CD4-positive, alpha-beta T cell treated with Interleukin-2 at 100 ng/mL for 4 hours (primary cell): ENCODE results near the gene ETV3L.

Experiments used
- DNase-seq: peaks from one replicate; pipeline ENCODE4 v3.0.0-alpha.2; 2020; ENCODE audit warnings: low spot score

Gene ETV3L

GRCh38 chr1:157132111-157132510 is 32.5 kb upstream of the ETV3L start:
- DNase-seq = no peak

- DNase-seq = no peak
Measured at GRCh38 chr1:157131281-157131680, 31.7 kb upstream of the ETV3L start.

DNA sequence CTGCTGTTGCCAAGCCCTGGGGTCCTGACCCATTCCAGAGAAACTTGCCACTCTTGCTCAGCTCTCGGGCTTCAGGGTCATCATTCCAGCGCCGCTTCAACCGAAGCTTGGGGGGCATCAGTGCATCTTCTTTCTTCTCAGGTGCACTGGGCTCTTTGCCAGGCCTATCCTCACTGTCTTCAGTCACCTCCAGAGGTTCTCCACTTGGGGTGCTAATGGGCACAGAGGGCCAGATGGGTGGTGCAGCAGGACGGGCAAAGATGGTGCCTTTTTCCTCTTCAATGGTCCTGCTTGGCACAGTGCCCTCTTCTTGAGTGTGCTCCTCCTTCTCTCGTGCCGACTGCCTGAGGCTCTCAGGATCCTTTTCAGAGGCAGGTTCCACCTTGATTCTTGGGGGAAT is 25.2 kb upstream of the ETV3L start:
- no peak for DNase-seq

DNA sequence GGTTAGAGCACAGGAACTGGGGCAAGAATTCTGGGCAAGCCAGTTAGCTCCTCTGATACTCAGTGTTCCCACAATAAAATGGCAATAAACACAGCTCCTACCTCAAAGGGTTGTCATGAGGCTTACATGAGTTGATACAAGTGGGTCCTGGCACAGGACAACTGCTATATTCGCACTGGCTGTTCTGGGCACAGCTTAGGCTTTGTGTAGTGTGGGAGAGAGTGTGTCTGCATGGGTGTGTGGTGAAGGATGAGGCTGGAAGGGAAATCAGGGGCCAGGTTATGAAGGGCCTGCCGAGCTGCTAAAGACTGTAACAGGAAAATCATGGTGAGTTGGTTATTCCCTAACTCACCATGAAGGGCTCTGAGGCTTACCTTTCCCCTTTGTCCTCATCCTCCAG is 19.8 kb upstream of the ETV3L start:
- DNase-seq = no peak

GRCh38 chr1:157119008-157119407 is 19.4 kb upstream of the ETV3L start:
- DNase-seq = no peak

- no peak for DNase-seq
Measured at GRCh38 chr1:157117527-157118057, 18.0 kb upstream of the ETV3L start.

- DNase-seq = no peak
Measured at GRCh38 chr1:157116737-157117103, 17.1 kb upstream of the ETV3L start.

GRCh38 chr1:157115851-157116736 is 16.5 kb upstream of the ETV3L start:
- no peak for DNase-seq

GRCh38 chr1:157115429-157115838 is 15.8 kb upstream of the ETV3L start:
- DNase-seq = no peak

DNA sequence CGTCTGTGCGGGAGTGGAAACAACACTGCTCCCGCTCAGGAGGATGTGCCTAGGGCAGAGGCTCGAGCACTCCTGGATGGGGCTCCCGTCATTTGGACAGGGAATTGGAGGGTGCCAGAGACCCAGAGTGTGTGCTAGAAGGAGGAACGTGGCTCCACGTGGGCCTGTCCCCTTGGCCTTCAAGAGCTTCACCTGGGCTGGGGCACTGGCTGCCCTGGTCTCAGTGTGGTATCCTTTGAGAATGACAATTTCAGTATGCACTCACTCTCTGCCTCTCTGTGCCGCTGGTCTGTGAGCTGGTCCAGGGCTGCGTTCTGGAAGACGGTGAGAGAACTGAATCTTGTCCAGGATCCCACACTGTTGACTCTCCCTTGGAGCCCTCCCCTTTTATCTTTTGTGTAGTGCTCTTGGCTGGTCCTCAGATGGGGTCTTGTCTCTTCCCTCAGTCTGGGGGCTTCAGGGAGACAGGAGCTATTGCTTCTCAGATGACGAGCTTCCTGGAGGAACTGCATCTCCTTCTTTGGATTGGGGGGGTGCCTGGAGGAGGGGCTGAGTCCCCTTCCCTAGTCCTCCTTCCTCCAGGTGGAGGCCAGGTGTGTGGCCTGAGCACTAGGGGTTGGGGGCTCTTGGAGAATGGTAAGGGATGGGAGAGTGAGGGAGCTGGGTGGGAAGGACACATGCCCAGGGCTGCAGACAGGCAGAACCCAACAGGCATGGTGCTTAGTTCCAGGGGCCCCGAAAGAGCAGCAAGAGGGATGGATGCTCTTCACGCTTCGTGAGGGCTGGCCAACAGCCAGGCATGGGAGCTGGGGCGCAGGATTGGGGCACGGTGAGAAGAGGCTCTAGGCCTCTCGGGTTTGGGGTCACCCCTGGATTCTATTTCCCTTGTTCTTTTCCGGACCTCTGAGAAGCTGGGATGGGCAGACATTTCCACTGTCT is 14.8 kb upstream of the ETV3L start:
- no peak for DNase-seq

DNA sequence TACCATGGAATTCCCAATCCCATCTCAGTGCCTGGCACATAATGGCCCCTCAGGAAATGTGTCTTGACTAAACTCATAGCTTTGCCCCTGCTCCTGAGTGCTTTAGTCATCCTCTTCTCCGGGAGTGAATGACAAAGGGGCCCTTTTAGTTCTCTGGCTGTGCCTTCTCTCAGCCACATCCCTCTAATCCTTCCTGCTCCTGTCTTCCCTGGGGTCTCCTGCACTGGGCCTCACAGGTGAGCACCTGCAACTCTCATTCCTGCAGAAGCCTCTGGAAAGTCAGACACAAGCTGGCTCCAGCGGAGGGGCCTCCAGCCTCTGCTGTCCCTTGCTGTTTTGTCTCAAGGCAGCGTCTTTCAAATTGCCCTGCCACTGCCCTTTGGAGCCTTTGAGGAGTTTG is 14.0 kb upstream of the ETV3L start:
- DNase-seq = no peak

DNA sequence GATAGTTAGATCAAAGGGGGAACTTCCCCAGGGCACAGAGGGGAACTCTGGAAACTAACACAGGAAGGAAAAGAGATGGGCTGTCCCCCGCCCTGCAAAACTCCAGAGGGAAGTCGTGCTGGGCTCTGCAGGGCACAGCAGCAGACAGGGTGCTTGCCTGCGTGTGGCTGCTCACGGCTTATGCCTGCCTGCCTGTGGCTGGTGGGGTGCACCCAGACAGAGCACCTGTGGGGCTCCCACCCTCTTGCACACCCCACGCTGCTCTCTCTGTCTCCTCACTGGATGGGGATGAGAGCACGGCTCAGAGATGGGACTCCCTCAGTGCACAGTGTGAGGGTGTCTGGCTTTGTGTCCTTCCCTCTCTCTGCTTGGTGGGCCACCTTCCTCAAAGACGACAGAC is 13.5 kb upstream of the ETV3L start:
- no peak for DNase-seq

DNA sequence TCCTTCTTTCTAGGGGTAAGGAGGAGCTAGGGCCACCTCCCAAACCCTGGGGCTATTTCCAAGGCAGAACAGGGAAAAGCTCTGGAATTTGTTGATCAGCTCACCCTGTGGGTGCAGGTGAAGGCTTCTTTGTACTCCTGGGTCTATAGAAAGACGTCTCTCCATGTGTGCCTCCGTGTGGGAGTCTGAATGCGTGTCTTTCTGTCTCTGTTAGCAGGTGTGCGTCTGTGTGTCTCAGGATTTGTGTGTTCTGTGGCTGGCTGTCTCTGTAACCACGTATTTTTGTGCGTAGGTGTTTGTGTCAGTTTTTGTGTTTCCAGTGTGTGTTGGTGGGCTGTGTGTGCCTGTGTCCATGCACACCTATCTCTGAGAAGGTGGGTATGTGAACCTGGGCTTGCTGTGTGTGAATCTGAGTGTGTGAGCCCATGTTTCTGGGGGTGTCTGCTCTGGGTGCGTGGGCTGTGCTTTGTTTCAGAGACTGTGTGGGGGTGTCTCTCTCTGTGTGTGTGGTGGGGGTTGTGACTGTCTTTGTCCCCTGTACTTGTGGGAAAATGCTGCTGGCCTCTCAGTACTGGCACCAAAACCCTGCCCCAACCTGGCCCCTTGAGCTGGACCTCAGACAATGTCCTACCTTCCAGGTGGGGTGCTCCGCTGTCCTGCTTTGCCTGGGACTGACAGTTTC is 12.7 kb upstream of the ETV3L start:
- DNase-seq = no peak

DNA sequence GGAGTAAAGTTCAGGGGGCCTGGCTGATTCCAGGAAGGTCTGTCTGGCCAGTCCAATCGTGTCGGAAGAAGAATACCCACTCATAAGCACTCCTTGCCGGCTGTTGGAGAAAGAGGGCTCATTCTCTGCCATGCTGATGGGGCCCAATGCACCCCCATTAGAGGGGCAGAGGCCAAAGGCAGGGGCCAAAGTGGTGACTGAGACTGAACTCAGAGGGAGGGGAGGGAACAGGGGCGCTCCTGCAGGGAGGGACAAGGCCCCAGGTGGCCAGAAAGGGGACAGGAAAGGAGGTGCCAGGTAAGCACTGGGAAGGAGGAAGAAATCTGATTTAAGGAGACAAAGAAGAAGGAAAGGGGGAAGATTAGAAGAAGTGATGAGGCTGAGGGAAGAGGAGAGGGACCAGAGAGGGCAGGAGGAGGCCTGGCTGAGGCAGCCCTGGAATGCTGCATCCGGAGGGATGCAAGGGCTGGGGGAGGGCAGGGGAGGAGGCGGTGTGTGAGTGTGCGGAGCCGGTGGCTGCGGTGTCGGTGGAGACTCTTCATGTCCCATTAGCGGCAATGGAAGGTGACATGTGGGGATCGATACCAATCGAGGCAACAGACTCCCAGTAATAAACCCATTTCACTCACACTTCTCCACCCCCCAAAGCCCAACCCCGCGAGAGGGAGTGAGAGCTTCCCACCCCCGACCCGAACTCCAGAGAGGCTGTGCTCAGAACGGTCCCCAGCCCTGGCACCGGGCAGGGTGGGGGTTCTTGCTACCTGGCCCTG is 12.0 kb upstream of the ETV3L start:
- DNase-seq = no peak

GRCh38 chr1:157110686-157111085 is 11.1 kb upstream of the ETV3L start:
- no peak for DNase-seq

- no peak for DNase-seq
Measured at GRCh38 chr1:157110003-157110402, 10.4 kb upstream of the ETV3L start.

DNA sequence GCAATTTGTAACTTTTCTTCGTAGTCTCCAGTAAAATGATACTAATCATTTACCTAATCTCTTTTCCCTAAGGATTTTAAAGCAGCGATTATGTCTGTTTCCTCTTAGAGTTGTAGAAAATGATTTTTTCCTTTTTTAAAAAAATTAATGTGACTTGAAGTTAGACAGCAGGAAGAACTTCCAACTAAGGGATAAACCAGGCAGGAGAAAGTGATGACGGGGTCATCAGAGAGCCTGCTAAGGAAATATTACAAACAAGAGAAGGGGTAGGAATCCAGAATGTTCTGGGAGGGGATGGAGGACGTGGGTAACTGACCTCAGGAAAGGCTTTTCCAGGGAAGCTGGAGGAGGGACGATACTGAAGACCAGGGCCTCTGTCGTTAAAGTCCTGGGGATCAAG is 8.8 kb upstream of the ETV3L start:
- no peak for DNase-seq

- no peak for DNase-seq
Measured at GRCh38 chr1:157107702-157108101, 8.1 kb upstream of the ETV3L start.

DNA sequence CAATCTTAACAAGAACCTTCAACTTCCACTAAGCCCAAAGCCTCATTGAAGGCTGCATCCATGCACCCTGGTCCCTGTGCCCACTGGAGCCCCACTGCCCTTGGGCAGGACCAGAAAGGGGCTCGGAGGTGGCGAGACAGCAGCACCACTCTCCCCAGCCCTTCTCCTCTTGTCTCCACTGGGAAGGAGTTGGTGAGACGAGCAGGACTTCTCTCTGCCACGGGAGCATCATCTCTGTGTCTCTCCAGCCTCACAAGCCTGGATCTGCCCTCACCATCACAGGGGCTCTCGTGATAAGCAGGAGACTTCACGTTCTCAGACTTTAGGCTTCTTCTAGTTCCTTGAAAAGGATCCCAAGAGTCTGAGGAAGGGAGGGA is 7.2 kb upstream of the ETV3L start:
- no peak for DNase-seq

DNA sequence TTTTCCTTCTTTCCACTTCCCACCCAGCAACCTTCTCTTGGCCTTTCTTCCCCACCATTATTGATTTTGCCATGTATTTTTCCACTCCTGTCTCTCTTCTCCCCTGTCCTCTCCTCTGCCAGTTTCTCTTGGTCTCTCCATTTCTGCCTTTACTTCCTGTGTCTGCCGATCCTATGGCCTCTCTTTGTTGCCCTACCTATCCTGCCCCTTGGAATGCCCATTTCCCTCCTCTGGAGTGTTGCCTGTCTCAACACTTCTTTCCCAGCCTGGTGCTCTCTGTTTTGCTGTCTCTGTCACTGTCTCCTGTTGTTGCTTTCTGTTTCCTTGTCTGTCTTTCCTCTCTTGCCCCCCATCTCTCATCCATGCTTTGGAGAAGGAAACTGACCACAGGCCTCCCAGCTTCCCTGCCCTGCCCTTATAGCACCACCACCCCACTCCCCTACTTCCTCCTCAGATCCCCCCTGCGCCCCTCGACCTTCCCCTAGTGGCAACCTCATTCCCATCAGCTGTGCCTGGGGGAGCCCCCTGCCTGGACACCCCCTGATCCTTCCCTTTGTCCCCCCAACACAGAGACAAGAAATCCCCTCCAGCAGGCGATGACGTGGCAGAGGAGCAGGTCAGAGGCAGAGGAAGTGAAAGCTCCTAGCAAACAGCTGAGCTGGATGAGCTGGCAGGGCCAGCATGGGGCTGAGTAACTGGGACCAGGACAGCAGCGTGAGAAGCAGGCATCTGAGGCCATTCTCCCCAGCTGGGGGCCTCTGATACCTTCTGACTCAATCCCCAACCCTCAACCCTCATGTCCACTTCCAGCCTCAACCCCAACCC is 6.6 kb upstream of the ETV3L start:
- DNase-seq = peak; percentile 25
